RWPE2 (cell line): ENCODE measurements around the gene NIPAL1.

Experiments used
- ATAC-seq: fragments of 200-7000 bp; cut with Tn5 transposase; 3 replicates; pipeline ENCODE4 v1.9.1; 2021; ENCODE audit warnings: low read depth
- DNase-seq: peaks from one replicate; pipeline ENCODE4 v3.0.0-alpha.2; 2020; ENCODE audit warnings: low spot score
- H3K27ac ChIP-seq: fragments of 450-650 bp; 2 replicates; pipeline ENCODE4 v1.5.1; 2017; ENCODE audit warnings: mild to moderate bottlenecking; ENCODE audit not compliant: poor library complexity, severe bottlenecking
- H3K27me3 ChIP-seq: fragments of 250-450 bp; sonication (Bioruptor Pico); 2 replicates; pipeline ENCODE4 v1.5.1; 2021; ENCODE audit warnings: mild to moderate bottlenecking, moderate library complexity; ENCODE audit not compliant: insufficient read depth, poor library complexity, severe bottlenecking
- H3K36me3 ChIP-seq: fragments of 250-450 bp; sonication (Bioruptor Pico); 2 replicates; pipeline ENCODE4 v1.5.1; 2020; ENCODE audit warnings: low read depth, mild to moderate bottlenecking, moderate library complexity
- H3K4me1 ChIP-seq: fragments of 250-450 bp; sonication (Bioruptor Pico); 2 replicates; pipeline ENCODE4 v1.5.1; 2021; ENCODE audit warnings: mild to moderate bottlenecking, moderate library complexity; ENCODE audit not compliant: insufficient read depth, poor library complexity, severe bottlenecking
- H3K4me3 ChIP-seq: fragments of 250-450 bp; sonication (Bioruptor Pico); 2 replicates; pipeline ENCODE4 v1.5.1; 2021; ENCODE audit warnings: mild to moderate bottlenecking, moderate library complexity; ENCODE audit not compliant: severe bottlenecking
- H3K9me3 ChIP-seq: fragments of 250-450 bp; sonication (Bioruptor Pico); 2 replicates; pipeline ENCODE4 v1.5.1; 2021; ENCODE audit warnings: mild to moderate bottlenecking, moderate library complexity; ENCODE audit not compliant: severe bottlenecking
- CTCF ChIP-seq: fragments of 450-650 bp; IDR thresholded peaks from one replicate; pipeline ENCODE4 v1.5.1; 2017; ENCODE audit warnings: mild to moderate bottlenecking, moderate library complexity; ENCODE audit not compliant: poor library complexity, severe bottlenecking

Gene NIPAL1

GRCh38 chr4:48049483-48049882, 32.9 kb downstream of the NIPAL1 start:
- no peak overlapping the region for H3K4me3 ChIP-seq
- H3K4me1 ChIP-seq, result no peaks in the 10 kb centered on the region
- H3K27me3 ChIP-seq, result no peaks in the 10 kb centered on the region
- no peaks in the 10 kb centered on the region for H3K9me3 ChIP-seq
- TF ChIP-seq CTCF, result no peak
- ATAC-seq, result no peak
- H3K36me3 ChIP-seq, result no peaks in the 10 kb centered on the region
- no peak overlapping the region for H3K27ac ChIP-seq
- DNase-seq, result no peak

GRCh38 chr4:48051078-48051477, 34.5 kb downstream of the NIPAL1 start:
- ATAC-seq, result no peak
- no peak overlapping the region for H3K4me3 ChIP-seq
- H3K27me3 ChIP-seq, result no peaks in the 10 kb centered on the region
- no peaks in the 10 kb centered on the region for H3K4me1 ChIP-seq
- no peak overlapping the region for H3K27ac ChIP-seq
- DNase-seq, result no peak
- TF ChIP-seq CTCF, result no peak
- H3K36me3 ChIP-seq, result no peaks in the 10 kb centered on the region
- no peaks in the 10 kb centered on the region for H3K9me3 ChIP-seq

GRCh38 chr4:48058617-48059530, 42.3 kb downstream of the NIPAL1 start:
- Histone ChIP-seq H3K4me3 (no peak overlapping the region), H3K36me3 (no peaks in the 10 kb centered on the region), H3K27me3 (no peaks in the 10 kb centered on the region), H3K9me3 (no peaks in the 10 kb centered on the region), H3K4me1 (no peaks in the 10 kb centered on the region), H3K27ac (no peak overlapping the region)
- DNase-seq (no peak), ATAC-seq (no peak)
- no peak for TF ChIP-seq CTCF

- ATAC-seq (no peak), DNase-seq (no peak)
- Histone ChIP-seq H3K4me3 (no peak overlapping the region), H3K36me3 (no peaks in the 10 kb centered on the region), H3K27me3 (no peaks in the 10 kb centered on the region), H3K27ac (no peak overlapping the region), H3K4me1 (no peaks in the 10 kb centered on the region), H3K9me3 (no peaks in the 10 kb centered on the region)
- TF ChIP-seq CTCF, result no peak
These were observed 47.8 kb downstream of the NIPAL1 start for GRCh38 chr4:48064349-48064748.

- Histone ChIP-seq H3K4me1 (no peaks in the 10 kb centered on the region), H3K36me3 (no peaks in the 10 kb centered on the region), H3K4me3 (no peak overlapping the region), H3K27me3 (no peaks in the 10 kb centered on the region), H3K9me3 (no peaks in the 10 kb centered on the region), H3K27ac (no peak overlapping the region)
- no peak for ATAC-seq
- DNase-seq, result no peak
- no peak for TF ChIP-seq CTCF
These were observed 49.0 kb downstream of the NIPAL1 start for GRCh38 chr4:48065587-48066052.
